ENCODE data around the gene VWF. TPM values are rescaled to one million over a fixed set of nuclear protein-coding genes. Genes with fewer than 3 reads are reported as not detected.

Gene VWF
- total RNA-seq, 3 donors from 2014 or later, result 34.3 to 82.5 (median 72.9) TPM

DNA sequence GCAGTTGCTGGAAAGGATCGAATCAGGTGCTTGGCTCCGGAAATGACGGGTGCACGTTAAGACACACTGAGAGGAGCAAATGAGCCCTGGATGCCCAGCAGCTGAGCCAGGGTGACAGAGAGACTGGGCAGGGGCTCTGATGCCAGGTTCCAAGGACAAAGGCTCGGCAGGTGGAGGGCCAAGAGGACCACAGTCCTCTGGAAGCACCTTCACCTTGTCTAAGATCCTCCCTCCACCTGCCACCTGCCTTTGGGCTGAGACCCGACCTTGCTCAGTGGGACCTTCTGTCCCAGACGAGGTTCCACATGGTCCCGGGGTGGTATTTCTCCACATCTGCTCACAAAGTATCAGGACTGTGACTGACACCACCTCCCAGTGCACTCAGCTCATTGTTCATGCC is 180.4 kb downstream of the VWF start:
- ATAC-seq, result no peak
- H3K4me1 ChIP-seq (ENCODE audit: low read depth), result peaks cover 4% of the 10 kb centered on the region
- DNase-seq, result no peak
- TF ChIP-seq, protein P1, sequence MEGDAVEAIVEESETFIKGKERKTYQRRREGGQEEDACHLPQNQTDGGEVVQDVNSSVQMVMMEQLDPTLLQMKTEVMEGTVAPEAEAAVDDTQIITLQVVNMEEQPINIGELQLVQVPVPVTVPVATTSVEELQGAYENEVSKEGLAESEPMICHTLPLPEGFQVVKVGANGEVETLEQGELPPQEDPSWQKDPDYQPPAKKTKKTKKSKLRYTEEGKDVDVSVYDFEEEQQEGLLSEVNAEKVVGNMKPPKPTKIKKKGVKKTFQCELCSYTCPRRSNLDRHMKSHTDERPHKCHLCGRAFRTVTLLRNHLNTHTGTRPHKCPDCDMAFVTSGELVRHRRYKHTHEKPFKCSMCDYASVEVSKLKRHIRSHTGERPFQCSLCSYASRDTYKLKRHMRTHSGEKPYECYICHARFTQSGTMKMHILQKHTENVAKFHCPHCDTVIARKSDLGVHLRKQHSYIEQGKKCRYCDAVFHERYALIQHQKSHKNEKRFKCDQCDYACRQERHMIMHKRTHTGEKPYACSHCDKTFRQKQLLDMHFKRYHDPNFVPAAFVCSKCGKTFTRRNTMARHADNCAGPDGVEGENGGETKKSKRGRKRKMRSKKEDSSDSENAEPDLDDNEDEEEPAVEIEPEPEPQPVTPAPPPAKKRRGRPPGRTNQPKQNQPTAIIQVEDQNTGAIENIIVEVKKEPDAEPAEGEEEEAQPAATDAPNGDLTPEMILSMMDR (IDR thresholded peaks at IDR 0.05), result no peak
- no peak overlapping the region for H3K4me3 ChIP-seq
- H3K9me3 ChIP-seq, result no peaks in the 10 kb centered on the region
- H3K36me3 ChIP-seq (ENCODE audit: low read depth), result no peaks in the 10 kb centered on the region
- intact Hi-C loops (cut with DNase I, micrococcal nuclease), result no loop called here

DNA sequence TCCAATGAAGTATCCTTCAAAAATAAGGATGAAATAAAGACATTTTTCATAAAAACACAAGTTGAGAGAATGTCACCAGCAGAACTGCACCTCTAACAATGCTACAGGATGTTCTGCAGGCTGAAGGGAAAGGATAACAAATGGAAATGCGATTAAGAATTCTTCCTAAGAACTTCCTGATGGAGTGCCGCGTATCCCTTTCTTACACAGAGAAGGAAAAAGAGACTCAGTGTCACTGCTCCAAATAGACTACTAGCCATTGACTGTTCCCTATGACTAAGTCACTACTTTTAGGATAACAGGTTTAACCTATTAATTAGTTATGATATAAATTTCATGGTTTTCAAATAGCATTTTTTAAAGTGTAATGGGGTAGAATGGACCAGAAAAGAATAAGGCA is 182.6 kb downstream of the VWF start:
- Histone ChIP-seq H3K36me3 (ENCODE audit: low read depth) (no peaks in the 10 kb centered on the region), H3K4me3 (no peak overlapping the region), H3K9me3 (no peaks in the 10 kb centered on the region), H3K4me1 (ENCODE audit: low read depth) (peaks cover 4% of the 10 kb centered on the region)
- TF ChIP-seq, protein P1 (IDR thresholded peaks at IDR 0.05), result no peak
- intact Hi-C loops (cut with DNase I, micrococcal nuclease), result no loop called here
- DNase-seq (no peak), ATAC-seq (no peak)

DNA sequence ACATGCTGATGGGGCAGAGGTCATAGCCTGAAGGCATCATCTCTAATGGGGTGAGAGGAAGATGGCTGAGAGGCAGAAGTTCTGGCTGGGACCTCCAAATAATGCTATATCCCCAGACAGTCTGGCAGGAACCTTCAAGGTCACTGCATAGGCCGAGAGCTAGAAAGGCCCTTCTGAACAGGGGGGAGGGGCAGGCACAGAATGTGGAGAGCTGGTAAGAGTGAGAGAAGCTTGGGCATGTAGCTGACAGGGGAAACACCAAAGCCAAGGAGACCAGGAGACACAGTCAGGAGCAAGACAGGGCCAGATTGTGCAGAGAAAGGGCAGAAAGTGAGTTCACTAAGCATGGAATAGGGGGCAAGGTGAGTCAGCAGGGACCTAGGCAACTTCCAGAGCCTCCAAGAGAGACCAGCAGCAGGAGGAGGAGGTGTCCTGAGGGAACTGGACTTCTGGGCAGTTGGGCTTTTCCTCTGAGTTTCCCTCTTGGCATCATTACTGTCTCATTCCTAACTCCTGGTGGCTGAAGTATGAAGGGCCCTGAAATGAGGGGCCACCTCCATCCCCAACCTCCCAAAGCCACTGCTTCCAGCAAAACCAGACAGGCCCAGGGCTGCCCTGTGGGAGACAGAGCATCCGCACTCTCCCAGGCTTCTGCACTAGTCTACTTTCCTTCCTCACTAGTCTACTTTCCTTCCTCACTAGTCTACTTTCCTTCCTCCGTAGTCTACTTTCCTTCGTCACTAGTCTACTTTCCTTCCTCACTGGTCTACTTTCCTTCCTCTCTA is 196.5 kb downstream of the VWF start:
- intact Hi-C loops (cut with DNase I, micrococcal nuclease), result no loop called here
- Histone ChIP-seq H3K9me3 (no peaks in the 10 kb centered on the region), H3K36me3 (ENCODE audit: low read depth) (no peaks in the 10 kb centered on the region), H3K4me1 (ENCODE audit: low read depth) (no peaks in the 10 kb centered on the region), H3K4me3 (no peak overlapping the region)
- DNase-seq (no peak), ATAC-seq (no peak)
- TF ChIP-seq, protein P1 (IDR thresholded peaks at IDR 0.05), result no peak

DNA sequence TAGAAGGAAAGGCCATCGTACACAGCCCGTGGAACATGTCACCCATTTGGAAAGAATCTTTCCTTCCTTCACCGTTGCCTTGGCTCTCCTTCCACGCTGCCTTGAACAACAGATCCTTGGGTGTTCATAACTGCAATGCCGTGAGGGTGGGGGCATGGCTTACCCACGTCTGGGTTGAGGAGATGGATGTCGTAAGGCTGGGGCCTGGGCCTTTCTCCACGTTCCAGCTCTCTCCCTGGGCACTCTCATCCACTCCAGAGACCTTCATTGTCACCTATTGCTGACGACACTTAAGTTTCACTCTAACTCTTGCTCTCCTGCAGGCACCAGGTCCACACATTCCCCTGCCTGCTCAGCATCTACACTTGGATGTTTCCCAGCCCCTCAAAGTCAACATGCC is 198.8 kb downstream of the VWF start:
- intact Hi-C loops (cut with DNase I, micrococcal nuclease), result no loop called here
- H3K4me1 ChIP-seq (ENCODE audit: low read depth), result no peaks in the 10 kb centered on the region
- no peaks in the 10 kb centered on the region for H3K36me3 ChIP-seq (ENCODE audit: low read depth)
- TF ChIP-seq, protein P1 (IDR thresholded peaks at IDR 0.05), result no peak
- H3K9me3 ChIP-seq, result no peaks in the 10 kb centered on the region
- ATAC-seq (no peak), DNase-seq (no peak)
- H3K4me3 ChIP-seq, result no peak overlapping the region

GRCh38 chr12:5924342-5924741 is 200.1 kb downstream of the VWF start:
- ATAC-seq (no peak), DNase-seq (no peak)

More at GRCh38 chr12:5924342-5924741, 200.1 kb downstream of the VWF start:
- no peaks in the 10 kb centered on the region for H3K9me3 ChIP-seq
- H3K36me3 ChIP-seq (ENCODE audit: low read depth), result no peaks in the 10 kb centered on the region
- no peak overlapping the region for H3K4me3 ChIP-seq
- TF ChIP-seq, protein P1 (IDR thresholded peaks at IDR 0.05), result no peak
- intact Hi-C loops (cut with DNase I, micrococcal nuclease), result no loop called here
- no peaks in the 10 kb centered on the region for H3K4me1 ChIP-seq (ENCODE audit: low read depth)
